Measurements from ENCODE around the gene SZT2.

The SZT2 gene

GRCh38 chr1:43423672-43424550 lies 34.2 kb downstream of the SZT2 start:
- no peak for DNase-seq (ENCODE audit: low read depth)

GRCh38 chr1:43425045-43425444 lies 35.3 kb downstream of the SZT2 start:
- DNase-seq (ENCODE audit: low read depth) = no peak

DNA sequence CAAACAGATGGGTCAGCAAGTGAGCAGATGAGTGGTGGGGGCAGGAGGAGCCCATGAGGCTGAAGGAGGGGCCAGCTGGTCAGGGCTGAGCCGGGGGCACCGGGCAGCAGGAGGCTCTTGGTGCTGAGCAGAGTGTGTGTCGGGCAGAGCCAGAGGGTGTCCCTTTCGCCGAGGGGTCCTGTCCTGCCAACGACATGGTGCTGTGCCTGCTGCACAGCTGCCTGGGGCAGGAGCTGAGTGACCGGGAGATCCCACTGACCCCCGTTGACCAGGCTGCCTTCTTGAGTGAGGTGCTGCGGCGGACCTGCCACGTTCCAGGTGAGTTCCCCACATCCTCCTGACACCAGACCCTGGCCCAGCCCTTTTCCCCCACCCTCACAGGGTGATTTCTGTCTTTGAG lies 36.5 kb downstream of the SZT2 start:
- DNase-seq (ENCODE audit: low read depth) = no peak

DNA sequence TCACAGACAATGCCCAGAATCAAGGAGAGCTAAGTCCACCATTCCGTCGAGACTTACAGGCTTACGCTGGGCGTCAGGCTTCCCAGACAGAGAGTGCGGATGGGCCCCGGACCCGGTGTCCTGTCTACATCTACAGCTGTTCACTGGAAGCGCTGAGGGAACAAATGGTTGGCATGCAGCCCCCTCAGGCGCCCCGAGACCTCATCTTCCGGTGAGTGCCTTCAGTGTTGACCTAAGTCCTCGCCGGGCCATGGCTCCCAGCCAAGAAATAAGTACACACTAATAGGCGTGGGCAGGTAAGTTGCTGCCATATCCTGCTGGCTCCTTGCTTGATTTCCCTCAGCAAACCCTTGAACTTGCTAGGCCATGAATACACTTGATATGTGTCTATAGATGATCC lies 37.8 kb downstream of the SZT2 start:
- no peak for DNase-seq (ENCODE audit: low read depth)

DNA sequence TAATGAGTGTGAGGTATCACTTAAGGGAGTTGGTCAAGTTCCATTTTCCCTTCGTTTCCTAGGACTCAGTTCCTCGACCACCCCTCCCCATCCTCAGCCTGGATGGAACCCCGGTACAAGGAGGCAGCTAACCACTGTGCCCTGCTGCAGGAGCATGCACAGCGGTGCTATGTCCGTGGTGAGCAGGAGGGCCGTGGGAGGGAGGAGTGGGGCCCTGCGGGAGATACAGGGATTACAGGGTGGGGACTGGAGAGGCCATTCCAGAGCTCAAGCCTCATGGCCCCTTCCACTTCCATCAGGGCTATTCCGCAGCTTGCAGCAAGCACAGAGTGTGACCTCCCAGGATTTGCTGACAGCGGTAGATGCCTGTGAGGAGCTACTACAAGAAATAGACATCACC lies 38.2 kb downstream of the SZT2 start:
- DNase-seq (ENCODE audit: low read depth) = no peak

GRCh38 chr1:43430831-43431230 lies 41.1 kb downstream of the SZT2 start:
- no peak for DNase-seq (ENCODE audit: low read depth)

GRCh38 chr1:43431676-43432075 lies 42.0 kb downstream of the SZT2 start:
- DNase-seq (ENCODE audit: low read depth) = no peak

DNA sequence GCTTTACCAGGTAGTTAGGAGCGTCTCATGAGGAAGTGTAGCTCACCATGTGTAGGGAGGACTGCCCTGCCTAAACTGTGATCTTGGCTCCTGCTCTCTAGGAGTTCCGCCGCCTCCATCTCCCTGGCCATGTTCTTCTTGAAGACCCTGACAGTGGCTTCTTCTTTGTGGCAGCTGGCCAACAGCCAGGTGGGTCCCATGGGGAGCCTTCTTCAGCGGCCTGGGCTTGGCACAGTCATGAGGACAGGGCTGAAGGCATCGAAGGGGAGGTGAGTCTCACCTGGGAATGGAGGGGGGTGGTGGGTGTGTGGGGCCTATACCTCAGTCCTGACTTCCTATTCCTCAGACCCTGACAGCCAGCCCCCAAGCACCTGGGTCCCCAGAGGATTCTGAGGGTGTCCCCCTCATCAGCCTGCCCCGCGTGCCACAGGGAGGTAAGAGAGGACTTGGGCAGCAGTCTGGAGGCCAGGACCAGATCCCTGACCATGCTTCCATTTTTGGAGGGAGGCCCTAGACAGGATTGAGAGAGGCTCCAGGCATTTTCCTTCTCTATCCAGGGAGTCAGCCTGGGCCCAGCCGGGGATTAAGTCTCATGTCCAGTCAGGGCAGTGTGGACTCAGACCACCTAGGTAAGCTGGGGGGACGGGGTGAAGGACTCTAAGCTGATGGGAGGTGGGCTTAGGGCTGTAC lies 42.6 kb downstream of the SZT2 start:
- DNase-seq (ENCODE audit: low read depth) = no peak

DNA sequence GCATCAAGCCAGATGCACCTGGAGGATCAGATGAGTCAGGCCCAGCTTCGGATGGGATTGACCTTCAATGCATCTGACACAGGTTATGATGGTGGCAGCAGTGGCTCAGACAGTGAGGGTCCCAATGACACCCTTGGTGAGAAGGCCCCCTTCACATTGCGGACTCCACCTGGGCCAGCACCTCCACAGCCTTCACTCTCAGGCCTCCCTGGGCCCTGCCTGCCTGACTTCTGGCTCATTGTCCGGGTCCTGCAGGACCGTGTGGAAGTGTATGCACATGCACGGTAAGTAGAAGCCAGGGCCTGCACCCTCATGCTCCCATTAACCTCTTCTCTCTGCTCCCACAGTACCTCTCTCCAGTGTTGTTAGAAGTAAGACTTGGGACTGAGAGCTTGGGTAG lies 43.2 kb downstream of the SZT2 start:
- no peak for DNase-seq (ENCODE audit: low read depth)

GRCh38 chr1:43434256-43434655 lies 44.6 kb downstream of the SZT2 start:
- DNase-seq (ENCODE audit: low read depth) = no peak

DNA sequence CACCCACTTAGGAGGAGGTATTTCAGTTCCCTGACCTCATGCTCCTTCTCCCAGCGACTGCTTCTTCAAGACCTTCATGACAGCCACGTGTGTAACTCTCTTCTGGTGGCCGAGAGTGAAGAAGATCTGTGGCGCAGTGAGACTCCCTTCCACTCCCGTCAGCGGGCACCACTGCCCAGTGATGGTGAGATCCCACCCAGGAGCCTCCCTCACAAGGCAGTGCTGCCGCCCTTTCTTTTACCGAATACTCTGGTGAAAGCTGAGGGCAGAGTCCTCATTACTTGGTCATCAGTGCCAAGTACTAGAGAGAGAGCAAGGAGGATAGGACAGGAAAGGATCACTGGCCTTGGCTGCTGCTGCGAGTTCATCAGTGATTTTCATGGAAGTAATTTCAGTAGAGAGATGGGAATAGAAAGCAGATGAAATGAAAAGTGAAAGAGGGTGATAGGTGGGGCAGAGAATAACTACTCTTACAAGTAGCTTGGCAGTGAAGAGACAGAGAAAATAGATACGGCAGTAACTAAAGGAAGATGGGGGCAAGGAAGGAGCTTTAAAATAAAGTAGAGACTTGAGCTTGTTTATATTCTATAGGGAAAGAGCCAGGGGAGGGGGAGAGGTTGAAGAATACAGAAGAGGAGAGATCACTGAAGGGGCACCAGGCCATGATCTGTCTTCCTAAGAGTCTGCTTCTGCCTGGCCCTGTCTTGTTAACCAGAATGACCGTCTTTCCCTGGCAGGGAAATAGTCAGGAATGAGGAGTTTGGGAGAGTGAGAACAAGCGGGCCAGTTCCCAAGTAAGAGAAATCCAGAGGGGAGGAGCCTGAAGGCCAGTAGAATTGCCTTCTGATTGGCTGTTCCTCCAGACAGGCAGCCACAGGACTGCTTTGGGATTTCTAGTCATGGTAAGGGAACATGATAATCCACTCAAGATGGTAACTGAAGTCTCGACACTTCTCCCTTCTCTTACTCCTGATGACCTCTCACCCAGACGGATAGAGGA lies 45.7 kb downstream of the SZT2 start:
- no peak for DNase-seq (ENCODE audit: low read depth)

- DNase-seq (ENCODE audit: low read depth) = no peak
Measured at GRCh38 chr1:43436371-43436770, 46.7 kb downstream of the SZT2 start.

GRCh38 chr1:43437031-43437973 lies 47.6 kb downstream of the SZT2 start:
- no peak for DNase-seq (ENCODE audit: low read depth)

GRCh38 chr1:43438006-43438405 lies 48.3 kb downstream of the SZT2 start:
- no peak for DNase-seq (ENCODE audit: low read depth)

- no peak for DNase-seq (ENCODE audit: low read depth)
Measured at GRCh38 chr1:43438576-43438952, 48.9 kb downstream of the SZT2 start.

DNA sequence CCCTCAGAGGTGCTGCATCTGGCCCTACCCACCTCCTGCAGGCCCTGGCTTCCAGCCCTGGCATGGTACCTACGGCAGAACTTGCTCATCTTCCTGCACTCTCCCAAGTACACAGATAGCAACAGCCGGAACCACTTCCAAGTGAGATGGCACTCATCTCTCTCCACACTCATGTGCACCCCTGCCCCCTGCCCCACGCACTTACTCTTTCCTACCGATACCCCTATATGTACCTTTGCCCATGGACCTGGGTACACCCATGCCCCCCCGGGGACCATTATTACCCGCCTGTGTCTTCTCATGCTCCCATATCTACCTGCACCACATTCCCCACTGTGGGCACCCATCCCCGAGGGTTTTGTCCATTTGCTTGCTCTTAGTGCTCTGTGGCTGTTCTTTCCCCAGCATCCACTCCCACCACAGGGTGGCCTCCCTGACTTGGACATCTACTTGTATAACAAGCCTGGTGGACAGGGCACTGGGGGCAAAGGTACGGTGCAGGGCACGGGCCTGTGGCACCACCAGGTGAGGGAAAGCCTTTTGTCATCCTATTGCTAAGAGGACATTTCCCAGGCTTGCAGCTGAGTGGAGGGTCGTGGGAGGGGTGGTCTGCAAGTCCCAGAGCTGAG lies 49.4 kb downstream of the SZT2 start:
- no peak for DNase-seq (ENCODE audit: low read depth)

DNA sequence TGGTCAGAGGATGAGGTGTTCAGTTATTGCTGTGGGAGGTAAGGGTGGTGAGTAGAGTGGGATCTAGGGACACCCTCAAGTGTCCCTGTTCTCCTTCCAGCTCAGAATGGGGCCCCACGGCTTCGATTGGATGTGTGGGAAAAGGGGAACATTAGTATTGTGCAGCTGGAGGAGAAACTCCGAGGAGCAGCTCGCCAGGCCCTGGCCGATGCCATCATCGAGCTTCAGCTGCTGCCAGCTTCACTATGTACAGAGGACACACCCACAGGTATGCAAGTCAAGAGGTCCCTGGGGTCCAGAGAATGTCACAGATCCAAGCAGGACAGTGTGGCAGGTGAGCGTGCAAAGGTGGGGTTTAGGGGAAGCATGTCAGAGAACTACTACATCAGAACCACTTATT lies 50.1 kb downstream of the SZT2 start:
- no peak for DNase-seq (ENCODE audit: low read depth)

- no peak for DNase-seq (ENCODE audit: low read depth)
Measured at GRCh38 chr1:43440358-43440757, 50.7 kb downstream of the SZT2 start.

DNA sequence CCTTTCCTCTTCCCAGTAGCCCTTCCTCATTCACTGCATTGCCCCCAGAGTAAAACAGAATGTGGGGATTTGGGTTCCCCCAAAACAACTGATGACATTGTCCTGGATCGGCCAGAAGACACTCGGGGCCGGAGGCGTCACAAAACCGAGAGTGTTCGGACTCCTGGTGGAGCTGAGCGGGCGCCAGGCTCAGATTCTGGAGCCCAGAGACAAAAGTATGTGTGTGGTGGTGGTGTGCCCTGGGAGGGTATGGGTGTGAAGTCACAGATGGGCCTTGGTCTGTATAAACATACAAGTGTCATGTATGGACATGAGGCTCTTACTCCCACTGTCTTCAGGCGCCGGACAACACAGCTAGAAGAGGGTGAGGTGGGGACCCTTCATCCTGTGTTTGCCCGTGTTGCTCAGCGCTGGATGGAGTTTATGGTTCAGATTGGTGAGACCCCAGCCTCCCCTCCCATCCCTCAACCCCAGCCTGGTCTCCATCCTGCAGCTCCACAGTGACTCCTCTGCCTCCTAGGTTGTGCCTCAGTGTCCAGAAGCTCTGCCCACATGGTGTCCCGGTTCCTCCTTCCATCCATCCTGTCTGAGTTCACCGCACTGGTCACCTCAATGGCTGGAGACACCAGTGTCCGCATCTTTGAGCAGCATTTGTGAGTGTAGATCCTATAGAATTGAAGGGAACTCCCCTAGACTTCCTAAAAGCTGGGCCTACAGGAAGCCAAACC lies 51.6 kb downstream of the SZT2 start:
- DNase-seq (ENCODE audit: low read depth) = no peak

Measured in non-pigmented ciliary epithelial cell (primary cell).